ENCODE data around the gene CLTRN.

The CLTRN gene

DNA sequence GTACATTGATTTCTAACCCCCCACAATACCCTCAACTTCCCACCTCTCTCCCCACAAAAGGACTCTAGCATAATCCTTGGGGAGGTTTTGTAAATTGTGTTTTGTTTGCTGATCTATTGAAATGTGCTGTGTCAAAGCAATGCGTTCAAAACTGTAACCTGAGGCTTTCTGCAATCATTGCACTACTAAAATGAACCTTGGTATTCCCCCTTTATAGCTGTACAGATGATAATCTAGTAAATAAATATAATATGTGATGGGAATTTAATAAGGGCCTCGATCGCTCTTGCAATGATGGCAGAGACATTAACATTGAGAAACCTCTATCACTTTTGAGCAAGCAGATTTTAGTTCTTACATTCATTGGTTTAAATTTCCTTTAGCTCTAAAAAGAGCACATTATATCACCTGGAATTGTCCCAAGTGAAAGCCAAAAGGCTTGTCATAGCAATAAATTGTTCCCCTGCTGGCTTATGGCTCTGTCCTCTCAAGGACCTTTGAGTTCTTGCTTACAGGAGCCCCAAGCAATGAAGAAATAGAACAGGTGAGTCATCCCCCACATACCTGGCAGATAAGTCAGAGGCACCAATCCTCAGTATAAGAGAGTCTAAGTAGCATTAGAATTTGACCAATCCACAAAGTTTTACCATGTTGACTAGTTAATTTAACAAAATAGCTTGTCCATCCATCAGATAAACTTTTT, 45.4 kb downstream of the CLTRN start:
- DNase-seq (ENCODE audit: low read depth) = no peak
- H3K4me3 ChIP-seq (ENCODE audit: low read length) = no peak overlapping the region
- TF ChIP-seq, protein P1, sequence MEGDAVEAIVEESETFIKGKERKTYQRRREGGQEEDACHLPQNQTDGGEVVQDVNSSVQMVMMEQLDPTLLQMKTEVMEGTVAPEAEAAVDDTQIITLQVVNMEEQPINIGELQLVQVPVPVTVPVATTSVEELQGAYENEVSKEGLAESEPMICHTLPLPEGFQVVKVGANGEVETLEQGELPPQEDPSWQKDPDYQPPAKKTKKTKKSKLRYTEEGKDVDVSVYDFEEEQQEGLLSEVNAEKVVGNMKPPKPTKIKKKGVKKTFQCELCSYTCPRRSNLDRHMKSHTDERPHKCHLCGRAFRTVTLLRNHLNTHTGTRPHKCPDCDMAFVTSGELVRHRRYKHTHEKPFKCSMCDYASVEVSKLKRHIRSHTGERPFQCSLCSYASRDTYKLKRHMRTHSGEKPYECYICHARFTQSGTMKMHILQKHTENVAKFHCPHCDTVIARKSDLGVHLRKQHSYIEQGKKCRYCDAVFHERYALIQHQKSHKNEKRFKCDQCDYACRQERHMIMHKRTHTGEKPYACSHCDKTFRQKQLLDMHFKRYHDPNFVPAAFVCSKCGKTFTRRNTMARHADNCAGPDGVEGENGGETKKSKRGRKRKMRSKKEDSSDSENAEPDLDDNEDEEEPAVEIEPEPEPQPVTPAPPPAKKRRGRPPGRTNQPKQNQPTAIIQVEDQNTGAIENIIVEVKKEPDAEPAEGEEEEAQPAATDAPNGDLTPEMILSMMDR (conservative IDR thresholded peaks at IDR 0.05; ENCODE audit: low read depth, low read length) = no peak

DNA sequence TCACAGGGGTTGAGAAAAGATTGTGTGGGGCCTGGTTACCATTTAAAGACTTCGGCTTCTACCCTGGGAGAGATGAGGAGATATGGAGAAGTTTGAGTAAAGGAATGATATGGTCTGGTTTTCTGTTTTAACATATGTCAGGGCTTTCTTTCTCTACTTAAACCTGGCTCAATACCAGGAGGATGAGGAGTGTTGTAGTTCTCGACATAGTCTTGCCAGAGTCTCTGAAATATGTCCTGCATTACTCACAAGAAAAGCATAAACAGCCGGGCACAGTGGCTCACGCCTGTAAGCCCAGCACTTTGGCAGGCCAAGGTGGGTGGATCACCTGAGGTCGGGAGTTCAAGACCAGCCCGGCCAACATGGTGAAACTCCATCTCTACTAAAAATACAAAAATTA, 47.5 kb downstream of the CLTRN start:
- TF ChIP-seq, protein P1 (conservative IDR thresholded peaks at IDR 0.05; ENCODE audit: low read depth, low read length) = no peak
- no peak overlapping the region for H3K4me3 ChIP-seq (ENCODE audit: low read length)
- DNase-seq (ENCODE audit: low read depth) = no peak

DNA sequence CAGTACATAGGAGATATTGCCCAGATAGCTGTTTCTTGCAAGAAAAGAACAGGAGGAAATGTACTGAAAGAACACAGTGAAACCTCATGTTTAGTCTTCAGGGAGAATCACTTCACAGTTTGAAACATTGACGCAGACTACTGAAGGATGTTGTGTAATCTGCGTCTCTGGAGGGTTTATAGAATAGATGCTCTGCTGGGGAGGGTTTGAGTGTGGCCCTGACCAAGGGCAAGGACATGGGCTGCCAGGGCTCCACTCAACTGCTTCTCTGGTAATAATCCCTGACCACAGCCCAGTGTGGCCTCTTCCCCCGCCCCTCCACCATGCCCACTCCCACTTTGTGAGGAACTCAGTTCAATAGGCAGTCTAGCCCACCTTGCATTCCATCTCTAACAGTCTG, 48.1 kb downstream of the CLTRN start:
- H3K4me3 ChIP-seq (ENCODE audit: low read length) = no peak overlapping the region
- TF ChIP-seq, protein P1 (conservative IDR thresholded peaks at IDR 0.05; ENCODE audit: low read depth, low read length) = no peak
- no peak for DNase-seq (ENCODE audit: low read depth)

DNA sequence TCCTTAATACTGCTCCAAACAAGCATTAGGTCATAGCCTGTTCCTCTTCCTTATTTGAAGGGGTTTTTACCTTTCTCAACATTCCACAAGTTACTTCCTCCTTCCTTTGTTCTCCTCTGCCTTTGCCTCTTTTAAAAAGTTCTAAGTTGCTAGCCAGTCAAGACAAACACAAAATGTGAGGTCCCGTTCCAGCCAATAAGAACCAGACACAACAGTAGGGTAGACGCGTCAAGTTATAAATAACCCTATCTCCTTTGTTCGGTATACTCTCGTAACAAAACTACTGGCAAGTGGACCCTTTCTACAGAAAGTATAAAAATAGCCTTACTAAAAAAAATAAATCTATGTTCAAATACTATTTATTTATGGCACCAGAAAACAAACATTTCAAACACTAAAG, 57.5 kb downstream of the CLTRN start:
- H3K4me3 ChIP-seq (ENCODE audit: low read length) = no peak overlapping the region
- no peak for DNase-seq (ENCODE audit: low read depth)
- TF ChIP-seq, protein P1 (conservative IDR thresholded peaks at IDR 0.05; ENCODE audit: low read depth, low read length) = no peak

DNA sequence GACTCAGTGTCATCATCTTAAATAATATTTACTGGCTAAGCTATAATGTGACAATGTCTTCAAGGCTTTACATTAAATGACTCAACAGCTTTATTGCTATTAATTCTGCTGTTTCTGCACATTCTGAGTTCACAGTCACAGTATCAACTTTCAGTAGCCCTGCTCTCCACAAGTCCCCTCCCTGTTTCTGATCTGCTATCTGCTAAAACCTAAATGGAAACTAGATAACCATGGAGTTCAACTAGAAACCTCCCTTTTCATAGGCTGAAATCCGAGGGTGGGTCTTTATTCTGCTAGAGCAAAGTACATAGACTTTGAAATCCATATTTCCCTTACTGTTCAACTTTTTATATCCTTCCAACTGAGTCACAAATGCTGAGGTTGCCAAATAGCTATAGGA, 58.5 kb downstream of the CLTRN start:
- no peak for DNase-seq (ENCODE audit: low read depth)
- TF ChIP-seq, protein P1 (conservative IDR thresholded peaks at IDR 0.05; ENCODE audit: low read depth, low read length) = no peak
- no peak overlapping the region for H3K4me3 ChIP-seq (ENCODE audit: low read length)

DNA sequence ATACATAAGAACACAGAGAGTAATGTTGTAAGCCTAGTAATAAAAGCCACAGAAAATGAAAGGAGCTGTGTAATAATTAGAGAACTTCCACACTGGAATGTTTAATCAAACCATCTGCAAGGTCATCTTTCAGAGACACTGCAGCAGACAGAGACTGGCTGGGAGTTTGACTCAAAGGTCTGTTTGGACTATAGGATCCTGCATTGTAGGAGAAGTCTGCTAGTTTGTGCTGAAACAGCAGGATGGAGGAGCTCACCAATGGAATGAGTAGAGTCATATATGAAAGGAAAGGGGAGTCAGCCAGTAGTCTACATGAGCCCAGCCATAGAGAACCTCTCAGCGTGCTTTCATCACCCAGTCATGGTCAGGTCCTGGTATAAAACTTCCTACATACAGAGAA, 59.4 kb downstream of the CLTRN start:
- TF ChIP-seq, protein P1 (conservative IDR thresholded peaks at IDR 0.05; ENCODE audit: low read depth, low read length) = no peak
- DNase-seq (ENCODE audit: low read depth) = no peak
- H3K4me3 ChIP-seq (ENCODE audit: low read length) = no peak overlapping the region

DNA sequence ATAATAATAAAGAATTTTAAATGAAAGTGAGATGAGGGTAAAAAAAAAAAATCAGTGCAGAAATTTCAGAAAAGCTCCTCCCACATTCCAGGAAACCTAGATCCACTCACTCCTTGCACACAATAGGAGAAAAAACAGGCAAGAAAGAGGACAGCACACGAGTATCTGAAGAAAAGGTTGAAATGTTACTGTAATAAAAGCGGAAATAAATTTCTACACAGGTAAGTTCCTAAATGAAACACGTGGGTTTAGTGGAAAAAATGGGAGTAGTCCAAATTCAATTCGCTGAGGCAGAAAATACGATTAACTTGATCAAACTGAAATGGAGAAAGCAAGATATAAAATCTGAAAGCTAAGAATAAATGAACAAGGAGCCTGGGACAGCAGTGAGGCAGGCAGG, 61.8 kb downstream of the CLTRN start:
- no peak overlapping the region for H3K4me3 ChIP-seq (ENCODE audit: low read length)
- TF ChIP-seq, protein P1 (conservative IDR thresholded peaks at IDR 0.05; ENCODE audit: low read depth, low read length) = no peak
- DNase-seq (ENCODE audit: low read depth) = no peak
